CD4-positive, alpha-beta T cell treated with Interleukin-6 for 4 hours (primary cell): ENCODE data around the gene FHIT.

ENCODE experiments used
- DNase-seq: peaks from one replicate; pipeline ENCODE4 v3.0.0-alpha.2; 2020; ENCODE audit warnings: mixed read lengths

FHIT gene

GRCh38 chr3:61162965-61163364, 88.3 kb downstream of the FHIT start:
- no peak for DNase-seq

GRCh38 chr3:61158667-61159066, 92.6 kb downstream of the FHIT start:
- DNase-seq = no peak

- no peak for DNase-seq
Measured at GRCh38 chr3:61158216-61158615, 93.0 kb downstream of the FHIT start.

DNA sequence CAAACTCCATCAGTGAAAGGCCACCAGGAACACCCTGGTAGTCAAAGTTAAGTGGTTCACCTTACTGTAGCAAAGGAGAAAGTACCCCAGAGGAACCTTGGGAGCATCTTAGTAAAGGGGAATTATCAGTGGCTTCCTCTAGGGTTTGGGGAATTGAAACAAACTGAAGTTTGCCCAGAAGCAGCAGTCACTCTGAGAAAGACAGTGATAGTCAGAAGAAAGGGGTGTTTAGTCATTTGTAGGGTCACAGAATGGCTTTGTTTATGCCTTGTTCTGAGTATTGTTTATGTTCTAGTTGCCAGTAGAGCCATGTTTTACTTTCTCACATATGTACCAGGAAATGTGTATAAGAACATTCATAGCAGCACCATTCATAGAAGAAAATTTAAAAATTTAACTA, 93.8 kb downstream of the FHIT start:
- DNase-seq = no peak

GRCh38 chr3:61155701-61156292, 95.5 kb downstream of the FHIT start:
- DNase-seq = no peak

DNA sequence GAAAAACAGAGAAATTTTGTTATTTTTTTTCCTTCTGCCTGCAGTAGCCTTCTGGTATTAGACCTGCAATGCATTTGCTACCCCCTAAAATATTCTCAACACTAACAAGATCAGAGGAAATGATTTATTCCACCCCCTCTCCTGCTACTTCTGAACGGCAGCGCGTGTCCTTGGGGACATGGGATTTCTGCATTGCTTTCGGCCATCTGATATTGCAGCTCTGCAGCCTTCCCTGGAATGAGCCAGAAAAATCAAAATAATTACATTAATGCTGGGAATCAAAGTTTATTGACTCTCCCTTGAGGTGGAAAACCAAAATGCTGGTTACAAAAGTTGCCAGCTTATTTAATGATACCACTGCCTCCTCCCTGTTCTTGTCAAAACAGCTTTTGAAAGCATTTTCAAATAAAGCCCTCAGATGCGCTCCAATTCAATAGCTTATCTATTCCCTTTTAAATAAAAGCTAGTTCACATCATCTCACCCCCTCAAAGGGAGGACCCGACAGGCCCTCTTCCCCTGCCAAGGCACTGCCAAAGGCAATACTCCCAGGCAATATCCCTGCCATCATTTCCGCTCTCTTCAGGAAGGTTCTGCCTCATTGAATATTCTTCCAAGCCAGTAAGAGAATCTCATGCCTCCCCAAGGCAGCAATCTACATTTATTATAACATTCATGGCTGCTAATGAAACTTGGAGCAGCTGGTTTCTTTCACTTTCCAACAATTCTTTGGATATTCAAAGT, 96.6 kb downstream of the FHIT start:
- DNase-seq = no peak

GRCh38 chr3:61152071-61152470, 99.2 kb downstream of the FHIT start:
- no peak for DNase-seq

DNA sequence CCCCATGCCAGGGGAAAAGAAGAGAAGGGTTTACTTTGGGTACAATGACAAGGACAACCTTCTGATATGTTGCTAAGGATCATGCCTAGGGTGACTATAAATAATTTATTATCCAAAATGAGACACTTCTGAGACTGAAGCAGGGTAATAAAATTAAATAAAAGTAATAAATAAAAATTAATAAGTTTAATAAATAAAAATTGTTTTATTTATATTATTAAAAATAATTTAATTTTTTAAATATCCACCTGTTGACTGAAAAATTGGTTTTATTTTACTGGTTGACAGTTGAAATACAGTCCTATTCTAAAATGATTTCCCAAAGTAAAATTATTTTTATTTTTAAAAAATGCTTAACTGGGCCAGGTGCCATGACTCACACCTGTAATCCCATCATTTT, 102.0 kb downstream of the FHIT start:
- DNase-seq = no peak

DNA sequence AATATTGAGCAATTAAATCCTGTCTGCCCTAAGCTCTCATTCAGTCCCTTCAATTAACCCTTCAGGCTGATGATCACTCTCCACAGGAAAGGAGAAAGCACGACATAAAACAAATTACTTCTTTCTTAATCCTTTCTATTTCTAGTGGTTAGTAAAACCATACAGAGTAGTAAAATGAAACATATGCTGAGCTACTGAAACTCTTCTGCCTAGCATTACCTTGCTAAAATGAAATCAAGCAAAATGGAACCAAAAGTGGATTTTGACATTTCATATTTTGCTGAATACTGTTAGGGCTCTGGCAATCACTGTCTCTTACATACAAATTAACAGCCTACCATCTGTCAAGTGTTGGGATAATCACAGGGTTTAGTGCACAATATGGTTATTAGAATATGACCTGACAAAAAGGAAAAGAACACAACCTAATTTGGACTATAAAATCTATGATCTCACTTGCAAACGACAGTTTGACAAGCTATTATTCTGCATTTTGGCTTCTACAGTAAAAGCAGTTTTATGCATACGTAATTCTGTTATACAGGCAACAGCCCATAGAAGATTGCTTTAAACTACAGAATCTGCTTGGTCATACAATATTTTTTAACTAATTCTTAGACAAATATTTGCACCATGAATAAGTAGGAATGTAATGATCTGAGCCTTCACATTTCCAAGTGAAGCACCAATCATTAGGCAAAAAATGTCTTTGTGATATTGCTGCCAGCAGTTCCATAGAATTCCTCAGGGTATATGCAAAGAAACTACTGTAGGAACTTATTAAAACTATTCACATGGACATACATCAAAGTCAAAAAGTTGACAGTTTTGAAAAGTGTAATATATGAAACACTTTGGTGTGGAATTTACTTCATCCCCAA, 105.0 kb downstream of the FHIT start:
- no peak for DNase-seq

DNA sequence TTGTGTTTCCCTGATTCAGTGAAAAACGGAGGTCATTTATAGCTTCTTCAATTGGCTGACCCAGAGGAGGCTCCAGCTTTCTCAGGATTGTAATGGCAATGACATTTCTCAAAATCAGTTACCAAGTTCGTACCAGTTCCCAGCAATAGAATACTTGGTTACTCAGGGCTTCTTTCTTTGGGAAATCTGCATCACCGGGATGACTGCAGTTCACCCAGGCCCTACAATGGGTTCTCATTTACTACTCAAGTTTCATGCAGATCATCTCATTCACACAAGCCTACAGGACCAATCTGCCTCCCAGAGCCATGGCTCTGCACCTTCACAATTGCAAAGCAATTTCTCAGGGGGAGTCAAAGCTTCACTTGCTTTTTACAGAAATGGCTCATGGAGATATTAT, 109.6 kb downstream of the FHIT start:
- no peak for DNase-seq

DNA sequence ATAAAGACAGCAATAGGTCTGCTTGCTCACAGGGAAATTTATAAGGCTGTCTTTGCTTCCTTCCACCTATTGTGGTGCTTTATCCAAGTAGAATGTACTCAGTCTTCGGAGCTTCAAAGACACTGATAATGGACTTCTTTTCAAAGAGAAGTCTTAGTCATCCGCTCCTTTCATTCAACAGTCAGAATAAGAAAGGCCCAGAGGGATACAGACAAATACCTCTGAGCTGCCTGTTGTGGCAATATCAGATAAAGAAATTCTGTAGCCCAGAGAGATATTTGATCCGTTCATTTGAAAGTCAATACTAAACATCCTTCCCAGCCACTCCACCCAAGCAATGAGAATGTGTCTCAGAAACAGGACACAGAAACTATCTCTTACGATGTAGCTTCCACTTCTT, 110.0 kb downstream of the FHIT start:
- DNase-seq = no peak

DNA sequence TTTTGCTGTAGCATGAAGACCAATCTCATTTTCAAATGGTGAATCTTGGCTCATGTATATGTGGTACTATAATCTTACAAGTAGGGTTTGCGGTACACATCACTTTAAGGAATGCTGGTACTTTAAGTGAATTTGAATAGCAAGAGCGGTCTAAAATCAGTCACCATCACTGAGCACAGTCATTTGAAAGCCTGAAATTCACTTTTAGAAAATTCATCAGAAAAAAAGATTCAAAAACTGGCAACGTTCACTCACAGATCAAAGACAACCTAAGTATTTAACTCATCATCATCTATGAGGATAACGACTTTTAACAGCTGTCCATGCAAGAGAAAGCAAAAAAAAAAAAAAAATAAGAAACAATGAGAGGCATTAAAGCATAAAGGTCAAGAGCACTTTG, 111.6 kb downstream of the FHIT start:
- DNase-seq = no peak

DNA sequence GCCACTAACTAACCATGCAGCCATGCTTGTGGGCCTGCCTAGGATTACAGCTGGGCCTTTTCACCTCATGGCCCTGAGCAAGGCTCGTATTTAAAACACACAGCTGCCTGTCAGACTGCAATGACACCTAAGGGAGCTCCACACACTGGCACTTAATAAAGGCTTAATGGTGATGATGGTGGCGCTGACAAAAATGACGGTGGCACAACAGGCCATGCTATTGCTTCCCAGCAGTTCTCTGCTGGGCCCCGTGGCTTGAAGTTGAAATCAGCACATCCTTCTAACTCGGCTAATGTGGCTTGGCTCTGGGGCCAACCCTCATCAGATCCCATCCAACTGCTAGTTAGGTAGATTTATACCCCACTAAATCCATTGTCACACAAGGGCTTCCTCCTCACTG, 112.9 kb downstream of the FHIT start:
- DNase-seq = no peak

DNA sequence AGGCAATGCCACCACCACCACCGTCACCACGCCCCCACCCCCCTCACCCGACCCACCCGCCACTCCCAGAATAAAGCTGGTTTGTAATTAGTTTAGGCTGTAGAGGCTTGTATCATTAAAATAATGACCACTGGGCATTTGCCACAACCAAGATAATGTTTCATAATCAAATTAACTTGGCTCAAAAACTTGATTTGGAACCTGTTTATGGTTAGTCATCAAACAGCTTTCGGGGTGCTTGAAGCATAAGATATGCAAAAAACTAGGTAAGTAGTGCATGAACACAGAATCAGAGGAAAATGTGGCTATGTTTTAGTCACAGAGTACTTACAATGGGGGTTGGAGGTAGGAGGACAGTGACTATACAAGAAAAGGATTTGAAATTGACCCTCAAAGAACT, 115.1 kb downstream of the FHIT start:
- no peak for DNase-seq

DNA sequence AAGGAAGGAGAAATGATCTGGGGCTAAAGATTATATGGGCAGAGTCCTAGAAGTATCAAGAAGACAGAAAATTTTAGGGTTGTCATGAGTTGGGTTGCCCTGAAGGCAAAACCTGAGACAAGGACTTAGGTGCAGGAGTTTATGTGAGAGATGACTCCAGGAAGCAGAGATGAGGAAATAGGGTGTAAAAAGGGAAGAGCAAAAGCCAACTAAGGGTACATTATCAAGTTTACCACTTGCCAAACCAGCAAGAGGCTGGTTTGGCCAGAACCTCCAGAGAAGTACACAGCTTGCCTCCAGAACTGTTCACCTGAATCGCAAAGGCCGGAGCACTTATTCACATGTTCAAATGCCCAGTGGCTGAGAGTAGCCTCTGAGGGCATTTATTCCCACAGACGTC, 116.7 kb downstream of the FHIT start:
- no peak for DNase-seq

DNA sequence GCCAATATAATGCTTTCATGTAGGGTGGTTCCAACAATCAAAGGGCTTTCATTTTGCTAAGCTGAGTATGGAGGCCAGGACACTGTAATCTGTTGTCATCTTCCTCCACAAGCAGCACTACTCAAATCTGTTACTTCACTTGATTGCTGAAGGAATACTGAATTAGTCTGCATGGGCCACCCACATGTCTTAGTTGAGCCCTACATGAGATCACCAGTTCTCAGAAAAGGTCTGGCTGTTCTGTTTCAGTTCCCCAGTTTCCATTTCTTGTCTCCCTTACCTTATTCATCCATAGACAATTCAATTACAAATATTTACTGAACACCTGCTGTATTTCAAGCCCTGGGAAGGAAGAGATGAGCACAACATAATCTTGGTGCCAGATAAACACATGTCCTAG, 119.2 kb downstream of the FHIT start:
- DNase-seq = no peak

DNA sequence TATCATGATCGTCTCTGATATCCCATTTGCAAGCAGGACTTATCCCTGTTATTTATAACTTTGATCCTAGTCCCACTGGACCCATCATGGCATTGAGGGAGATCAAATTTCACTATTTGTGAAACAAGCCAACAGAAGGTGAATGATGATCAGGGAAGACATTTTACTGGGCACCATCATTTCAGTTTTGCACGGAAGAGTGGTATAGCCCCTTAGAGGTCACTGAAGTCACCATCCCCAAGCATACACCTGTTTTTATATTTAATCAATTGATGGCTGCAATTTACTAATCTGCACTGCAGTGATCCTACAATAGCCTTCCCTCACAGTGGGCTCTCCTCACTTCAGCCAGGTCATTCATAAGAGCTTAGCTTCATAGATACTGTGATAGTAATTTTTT, 132.4 kb downstream of the FHIT start:
- no peak for DNase-seq

- DNase-seq = no peak
Measured at GRCh38 chr3:61117045-61117898, 134.0 kb downstream of the FHIT start.

GRCh38 chr3:61114316-61114953, 136.8 kb downstream of the FHIT start:
- DNase-seq = no peak

DNA sequence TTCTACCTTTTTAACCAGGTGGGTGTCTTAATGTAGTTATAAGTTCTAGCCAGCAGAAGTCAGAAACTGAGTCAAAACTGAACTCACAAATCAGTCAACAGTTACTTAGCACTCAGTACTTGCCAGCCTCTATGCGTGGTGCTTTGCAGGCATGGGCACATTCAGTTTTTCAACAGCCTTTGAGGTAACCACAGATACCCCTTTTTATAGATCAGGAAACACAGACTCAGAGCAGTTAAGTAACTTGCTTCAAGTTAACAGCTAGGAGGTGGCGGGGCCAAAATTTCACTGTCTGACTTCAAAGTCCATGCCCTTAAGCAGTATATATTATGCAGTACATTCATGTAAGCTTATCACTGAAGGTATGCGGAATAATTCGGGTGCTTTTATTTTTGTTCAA, 139.4 kb downstream of the FHIT start:
- DNase-seq = no peak

DNA sequence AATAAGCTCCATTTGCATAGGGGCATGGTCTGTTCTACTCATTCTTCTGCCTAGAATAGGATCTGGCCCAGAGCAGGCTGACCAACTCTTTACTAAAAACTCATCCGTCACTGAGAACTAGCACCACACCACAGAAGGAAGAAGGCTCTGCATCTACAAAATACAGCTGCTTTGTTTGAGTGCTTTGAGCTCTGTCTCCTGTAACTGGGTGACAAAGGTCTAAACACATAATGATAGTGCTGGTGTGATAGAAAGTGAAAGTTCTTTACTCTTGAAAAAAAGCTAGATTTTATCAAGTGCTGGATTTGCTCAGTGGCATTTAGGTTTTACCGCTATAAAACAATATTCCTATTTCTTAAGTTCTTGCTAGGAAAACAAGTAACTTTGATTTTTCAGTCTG, 140.7 kb downstream of the FHIT start:
- DNase-seq = no peak

GRCh38 chr3:61108247-61109019, 142.8 kb downstream of the FHIT start:
- DNase-seq = no peak
